ENCODE results near the gene BCL2L13.
"Not testable (repeated sequence)": the region's sequence is repeated elsewhere in the genome, so short reads cannot be mapped to it uniquely, and the experiment has no call there.

The BCL2L13 gene

DNA sequence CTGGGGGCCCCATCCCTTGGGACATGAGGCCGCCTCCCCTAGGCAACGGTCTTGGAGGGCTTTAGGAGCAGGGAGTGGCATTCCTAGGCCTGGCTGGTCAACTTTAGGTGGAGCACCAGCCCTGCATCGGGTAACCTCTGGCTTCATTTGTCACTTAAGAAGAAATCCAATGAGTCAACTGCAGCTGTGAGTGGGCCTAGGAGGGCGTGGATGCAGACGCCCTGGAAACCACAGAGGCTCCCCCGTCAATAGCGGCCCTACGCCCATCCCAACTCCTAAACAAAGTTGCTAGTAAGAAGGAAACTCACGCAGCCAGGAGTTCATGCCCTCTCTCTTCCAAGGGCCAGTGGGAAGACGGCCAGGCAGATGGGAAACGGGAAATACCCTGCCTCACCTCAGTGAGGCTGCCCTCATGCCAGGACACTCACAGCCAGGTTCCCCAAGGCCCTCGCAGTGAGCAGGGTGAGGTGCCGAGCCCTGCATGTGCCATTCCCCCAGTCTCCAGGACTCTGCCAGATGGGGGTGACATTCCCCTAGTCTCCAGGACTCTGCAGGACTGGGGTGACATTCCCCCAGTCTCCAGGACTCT is 114.9 kb downstream of the BCL2L13 start:
- no peak for DNase-seq (ENCODE audit: low read depth in 1 of 2, low spot score in 1 of 2)

DNA sequence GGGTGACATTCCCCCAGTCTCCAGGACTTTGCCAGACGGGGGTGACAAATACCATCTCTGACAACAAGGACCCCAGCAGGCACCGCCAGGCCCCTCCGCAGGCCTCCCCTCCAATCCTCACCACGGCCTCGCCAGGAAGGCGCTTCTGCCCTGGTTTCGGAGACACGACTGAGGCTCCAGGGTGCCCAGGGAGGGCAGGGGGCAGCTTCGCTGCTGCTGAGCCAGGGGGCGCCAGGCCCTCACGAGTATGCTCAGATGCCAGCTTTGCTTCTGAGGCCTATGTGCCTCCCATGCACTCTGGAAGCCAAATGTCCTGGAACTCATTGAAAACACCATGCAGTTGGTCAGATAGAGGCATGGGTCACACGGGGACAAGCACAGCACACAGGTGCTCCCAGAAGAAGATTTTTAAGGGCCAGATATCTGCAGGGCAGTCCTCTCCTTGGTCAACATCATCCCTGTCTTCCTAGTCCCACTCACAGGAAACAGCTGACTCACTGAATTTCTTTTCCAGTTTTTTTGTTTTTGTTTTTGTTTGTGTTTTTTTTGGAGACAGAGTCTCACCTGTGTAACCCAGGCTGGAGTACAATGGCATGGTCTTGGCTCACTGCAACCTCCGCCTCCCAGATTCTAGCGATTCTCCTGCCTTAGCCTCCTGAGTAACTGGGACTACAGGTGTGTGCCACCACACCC is 115.8 kb downstream of the BCL2L13 start:
- no peak for DNase-seq (ENCODE audit: low read depth in 1 of 2, low spot score in 1 of 2)

DNA sequence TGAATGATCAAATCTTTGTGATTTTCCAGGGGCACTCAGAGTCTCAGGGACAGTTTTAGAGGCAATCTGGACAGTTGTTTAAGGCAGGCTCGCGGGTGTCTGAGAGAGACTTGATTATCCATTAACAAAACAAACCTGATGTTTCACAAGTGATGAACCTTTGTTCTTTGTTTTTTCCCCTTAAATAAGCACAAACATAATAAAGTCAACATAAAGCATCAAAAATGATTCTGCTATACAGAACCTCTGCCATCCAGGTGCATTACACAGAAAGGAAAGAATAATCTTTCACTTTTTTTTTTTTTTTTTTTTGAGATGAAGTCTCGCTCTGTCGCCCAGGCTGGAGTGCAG is 122.6 kb downstream of the BCL2L13 start:
- DNase-seq (ENCODE audit: low read depth in 1 of 2, low spot score in 1 of 2), result no peak

DNA sequence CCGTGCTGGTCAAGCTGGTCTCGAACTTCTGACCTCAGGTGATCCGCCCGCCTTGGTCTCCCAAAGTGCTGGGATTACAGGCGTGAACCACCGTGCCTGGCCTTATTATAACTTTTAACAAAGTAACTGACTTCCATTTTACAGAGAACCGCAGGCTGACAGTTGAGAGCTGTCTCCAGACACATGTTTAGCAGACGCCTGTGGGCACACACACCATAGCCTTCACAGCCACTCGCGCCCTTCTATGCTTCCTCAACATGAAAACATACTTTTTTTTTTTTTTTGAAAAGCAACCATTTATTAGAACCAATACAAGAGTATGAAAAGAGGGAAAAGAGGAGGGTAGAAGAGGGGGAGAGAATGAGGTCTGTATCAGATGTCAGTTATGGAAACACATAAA is 124.9 kb downstream of the BCL2L13 start:
- DNase-seq (ENCODE audit: low read depth in 1 of 2, low spot score in 1 of 2), result not testable (repeated sequence)

DNA sequence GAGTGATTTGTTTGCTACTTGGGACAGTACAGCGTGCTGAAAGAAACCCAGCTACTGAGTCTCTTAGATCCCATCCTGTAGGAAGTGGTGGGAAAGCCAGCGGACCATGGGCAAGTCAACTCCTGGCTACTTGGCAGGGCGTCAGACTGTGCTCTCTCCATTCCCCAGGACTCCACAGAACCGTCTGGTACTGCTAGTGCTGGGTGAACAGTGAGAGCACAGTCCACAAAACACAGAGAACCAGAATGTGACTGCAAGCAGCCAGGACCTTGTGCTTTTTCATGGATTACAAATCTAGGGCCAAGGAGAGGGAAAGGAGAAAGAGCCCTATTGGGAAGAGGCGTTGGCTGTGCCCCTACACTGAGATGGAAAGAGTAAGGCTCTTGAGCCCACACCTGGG is 125.5 kb downstream of the BCL2L13 start:
- DNase-seq (ENCODE audit: low read depth in 1 of 2, low spot score in 1 of 2), result no peak

DNA sequence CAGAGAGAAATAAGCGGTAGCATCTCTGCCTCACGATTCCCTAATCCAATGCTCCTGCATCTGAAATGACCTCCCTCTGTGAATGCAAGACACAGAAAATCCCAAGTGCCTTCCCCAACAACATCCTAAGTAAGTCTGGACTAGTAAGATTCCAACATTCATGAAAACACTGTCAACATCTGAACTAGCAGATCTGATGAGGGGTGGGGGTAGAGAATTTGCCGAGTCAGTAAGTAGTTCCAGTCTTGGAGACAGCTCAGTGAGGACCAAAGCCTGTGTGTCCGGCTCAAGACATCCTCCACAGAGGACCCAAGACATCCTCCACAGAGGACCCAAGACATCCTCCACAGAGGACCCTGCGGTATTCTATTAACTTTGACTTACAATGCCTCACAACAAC is 126.3 kb downstream of the BCL2L13 start:
- DNase-seq (ENCODE audit: low read depth in 1 of 2, low spot score in 1 of 2), result not testable (repeated sequence)

DNA sequence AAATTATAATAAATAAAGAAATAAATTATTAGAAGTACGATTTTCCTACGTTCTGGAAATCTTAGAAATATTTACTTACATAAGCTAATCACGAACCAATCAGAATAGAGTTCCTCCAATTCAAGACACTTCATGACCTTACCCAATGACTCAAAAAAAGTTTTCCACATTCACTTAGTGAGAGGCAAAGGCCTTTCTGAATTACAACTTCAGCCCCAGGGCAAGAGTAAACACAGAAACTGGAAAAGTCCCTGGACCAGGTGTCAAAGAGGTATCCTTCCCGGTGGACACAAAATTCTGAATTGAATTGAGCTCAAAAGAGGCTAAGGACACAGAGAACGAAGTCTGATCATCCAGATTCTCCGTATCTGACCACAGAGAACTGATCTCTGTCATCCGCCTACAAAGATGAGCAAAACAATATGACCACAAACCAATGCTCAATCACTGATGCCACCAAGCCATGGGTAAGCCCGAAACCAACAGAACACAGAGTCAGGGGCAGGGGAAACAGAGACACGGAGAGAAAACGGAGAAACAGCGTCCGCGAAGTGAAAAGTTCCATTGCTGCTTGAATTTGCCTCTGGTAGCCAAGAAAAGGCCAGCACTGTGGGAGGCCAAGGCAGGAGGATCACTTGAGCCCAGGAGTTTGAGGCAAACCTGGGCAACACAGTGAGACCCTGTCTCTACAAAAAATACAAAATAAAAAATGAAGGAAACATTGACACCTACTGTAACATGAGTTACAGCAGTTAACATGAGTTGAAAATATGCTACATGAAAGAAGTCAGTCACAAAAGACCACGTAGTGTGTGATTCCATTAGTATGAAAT is 128.9 kb downstream of the BCL2L13 start:
- DNase-seq (ENCODE audit: low read depth in 1 of 2, low spot score in 1 of 2), result no peak

DNA sequence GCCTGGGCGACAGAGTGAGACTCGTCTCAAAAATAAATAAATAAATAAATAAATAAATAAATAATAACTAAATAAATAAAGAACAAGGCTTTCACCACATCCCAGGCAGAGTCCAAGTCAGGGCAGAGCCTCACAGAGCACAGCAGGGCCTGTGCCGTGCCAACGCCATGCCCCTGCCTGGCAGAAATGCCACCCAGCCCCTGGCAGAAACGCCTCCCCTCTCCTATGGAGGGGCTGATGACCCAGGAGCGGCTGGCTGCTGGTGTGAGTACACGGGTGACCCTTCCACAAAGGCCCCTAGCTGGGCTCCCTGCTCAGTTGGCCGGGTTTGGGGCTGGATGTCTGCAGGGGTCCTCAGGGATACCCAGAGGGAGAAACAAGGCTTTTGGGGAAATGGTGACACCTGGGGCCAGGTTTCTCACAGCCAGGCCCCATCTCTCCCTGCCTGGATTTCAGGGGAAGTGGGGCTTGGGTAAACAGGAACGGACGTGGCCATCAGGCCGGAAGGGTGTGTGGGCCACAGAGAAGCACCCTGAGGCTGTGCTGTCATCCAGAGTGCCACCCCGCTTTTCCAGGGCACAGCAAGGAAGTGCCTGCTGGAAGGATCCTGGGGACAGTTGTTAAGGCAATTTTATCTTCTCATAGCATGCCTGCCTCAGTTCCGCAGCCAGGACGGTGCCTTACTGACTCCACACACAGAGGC is 130.6 kb downstream of the BCL2L13 start:
- DNase-seq (ENCODE audit: low read depth in 1 of 2, low spot score in 1 of 2), result no peak

GRCh38 chr22:17769716-17770082 is 131.1 kb downstream of the BCL2L13 start:
- DNase-seq (ENCODE audit: low read depth in 1 of 2, low spot score in 1 of 2), result no peak

- no peak for DNase-seq (ENCODE audit: low read depth in 1 of 2, low spot score in 1 of 2)
Measured at GRCh38 chr22:17770180-17771077, 131.9 kb downstream of the BCL2L13 start.

DNA sequence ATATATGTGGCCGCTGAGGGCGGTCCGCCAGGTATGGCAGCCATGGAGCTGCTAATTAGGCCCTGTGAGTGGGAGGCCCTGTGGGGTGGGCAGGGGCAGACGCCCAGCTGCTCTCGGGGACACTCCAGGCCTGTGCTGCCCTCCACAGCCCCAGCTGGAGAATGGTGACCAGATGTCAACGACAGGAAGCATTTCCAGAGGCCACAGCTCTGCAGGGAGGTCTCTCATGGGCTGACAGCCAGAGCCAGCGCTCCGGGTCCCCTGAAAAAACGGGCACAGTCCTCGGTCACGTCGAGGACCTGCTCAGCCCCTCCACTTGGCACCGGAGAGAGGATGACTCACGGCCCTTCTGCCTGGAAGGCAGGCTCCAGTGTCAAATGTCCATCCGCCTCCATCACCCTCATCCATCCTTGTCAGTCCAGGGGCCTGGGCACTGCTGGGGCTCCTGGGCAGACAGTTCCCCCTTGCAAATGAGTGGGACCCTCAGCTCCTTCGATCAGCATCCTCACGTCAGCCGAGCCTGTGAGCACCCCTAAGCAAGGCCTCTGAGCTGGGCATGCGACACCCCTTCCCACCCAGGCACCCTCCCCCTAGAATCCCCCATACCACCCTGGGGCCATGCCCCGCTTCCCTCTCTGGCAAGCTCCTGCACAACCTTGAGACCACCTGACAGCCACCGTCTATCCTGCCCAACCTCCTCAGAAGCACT is 133.8 kb downstream of the BCL2L13 start:
- no peak for DNase-seq (ENCODE audit: low read depth in 1 of 2, low spot score in 1 of 2)

DNA sequence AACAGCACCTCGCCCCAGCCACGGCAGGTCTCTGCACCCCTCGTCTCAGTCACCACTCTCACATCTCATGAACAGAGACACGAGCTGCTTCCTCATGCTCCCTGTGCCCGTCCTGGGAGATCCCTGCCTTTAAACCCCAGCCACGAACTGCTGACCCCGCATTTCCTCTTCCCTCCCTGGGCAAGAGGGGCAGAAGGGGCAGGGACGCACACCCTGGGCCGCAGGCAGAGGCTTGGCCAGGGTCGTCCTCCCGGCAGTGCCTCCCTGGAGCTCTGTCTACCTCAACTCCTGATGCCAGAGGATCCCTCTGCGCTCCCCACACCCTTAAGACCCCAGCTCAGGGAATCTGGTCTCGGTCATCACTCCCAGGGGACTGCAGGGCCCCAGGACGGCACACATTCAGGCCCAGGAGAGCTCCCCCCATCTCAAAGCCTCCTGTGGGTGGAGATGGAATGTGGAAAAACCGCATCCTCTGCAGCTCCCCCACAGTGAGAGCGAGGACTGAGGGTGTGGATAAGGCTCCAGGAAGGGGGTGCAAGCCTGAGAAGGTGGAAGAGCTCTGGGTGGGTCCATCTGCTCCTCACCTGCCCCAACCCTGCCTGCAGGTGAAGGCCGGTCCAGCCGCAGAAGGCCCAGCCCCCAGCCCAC is 134.5 kb downstream of the BCL2L13 start:
- DNase-seq (ENCODE audit: low read depth in 1 of 2, low spot score in 1 of 2), result no peak

- DNase-seq (ENCODE audit: low read depth in 1 of 2, low spot score in 1 of 2), result peak; percentile 23 to 35
Measured at GRCh38 chr22:17773606-17774205, 135.1 kb downstream of the BCL2L13 start.

DNA sequence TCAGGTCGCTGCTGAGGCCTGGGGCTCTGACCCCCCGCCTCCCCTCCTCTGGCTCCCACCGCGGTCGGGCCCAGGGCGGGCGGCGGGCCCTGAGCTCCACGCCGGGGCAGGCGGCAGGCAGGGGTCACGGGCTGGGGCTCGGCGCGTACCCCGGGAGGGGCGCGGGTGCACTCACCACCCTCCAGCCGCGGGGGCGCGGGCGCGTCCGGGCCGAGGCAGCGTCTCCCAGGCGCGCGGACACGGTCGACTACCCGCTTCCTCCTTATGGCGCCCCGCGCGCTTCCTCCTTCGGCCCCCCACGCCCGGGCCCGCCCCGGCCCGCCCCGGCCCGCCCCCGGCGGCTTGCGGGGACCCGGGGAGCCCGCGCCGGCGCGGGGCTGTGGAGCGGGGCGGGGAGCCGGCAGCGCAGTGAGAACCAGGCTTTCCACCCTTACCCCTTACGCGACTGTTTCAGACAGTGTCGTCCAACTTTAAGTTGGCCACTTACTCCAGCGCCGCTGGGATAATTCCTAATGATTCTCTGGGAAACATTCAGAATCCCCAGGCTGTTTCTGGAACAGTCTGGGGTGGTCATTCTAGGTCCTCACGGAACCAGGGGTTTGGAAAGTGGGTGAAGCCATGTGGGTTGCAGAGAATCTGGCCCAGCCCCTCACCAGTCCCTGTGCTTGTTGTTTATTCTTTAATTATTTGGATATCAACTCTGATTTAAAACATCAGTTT is 135.8 kb downstream of the BCL2L13 start, which contains the start of gene BID:
TSS of gene BID (minus strand) at position 264 of the 720 bp plus-strand sequence. CDS start 24,353 bp downstream, outside the sequence.
- peak in 1 of 2 donors; percentile 29 for DNase-seq (ENCODE audit: low read depth in 1 of 2, low spot score in 1 of 2)

GRCh38 chr22:17774926-17775685 is 136.5 kb downstream of the BCL2L13 start:
- no peak for DNase-seq (ENCODE audit: low read depth in 1 of 2, low spot score in 1 of 2)

- no peak for DNase-seq (ENCODE audit: low read depth in 1 of 2, low spot score in 1 of 2)
Measured at GRCh38 chr22:17775781-17776465, 137.4 kb downstream of the BCL2L13 start.
